Mucosa of stomach (tissue), 1 donor: ENCODE results near the gene EPHB1.

ENCODE experiments used
- H3K27me3 ChIP-seq: one replicate; pipeline ENCODE4 v1.7.0; 2013; ENCODE audit warnings: mild to moderate bottlenecking, low read length; ENCODE audit not compliant: control insufficient read depth, insufficient read depth
- H3K36me3 ChIP-seq: one replicate; pipeline ENCODE4 v1.7.0; 2013; ENCODE audit warnings: low read length; ENCODE audit not compliant: control insufficient read depth, insufficient read depth
- H3K4me1 ChIP-seq: one replicate; pipeline ENCODE4 v1.7.0; 2013; ENCODE audit warnings: mild to moderate bottlenecking, low read length; ENCODE audit not compliant: control insufficient read depth, insufficient read depth
- H3K4me3 ChIP-seq: one replicate; pipeline ENCODE4 v1.7.0; 2013; ENCODE audit warnings: low read length
- H3K9ac ChIP-seq: one replicate; pipeline ENCODE4 v1.7.0; 2013; ENCODE audit warnings: mild to moderate bottlenecking, low read length, moderate library complexity
- H3K9me3 ChIP-seq: one replicate; pipeline ENCODE4 v1.7.0; 2013; ENCODE audit warnings: mild to moderate bottlenecking, low read length, moderate library complexity; ENCODE audit not compliant: control insufficient read depth
- donor health status: Pancreatic carcinoma.

Gene EPHB1

GRCh38 chr3:134911586-134912548 is 116.8 kb downstream of the EPHB1 start:
- H3K4me3 ChIP-seq, result no peak overlapping the region

GRCh38 chr3:134916276-134916961 is 121.4 kb downstream of the EPHB1 start:
- Histone ChIP-seq H3K9ac (no peak overlapping the region), H3K9me3 (no peaks in the 10 kb centered on the region), H3K36me3 (no peaks in the 10 kb centered on the region), H3K4me1 (no peaks in the 10 kb centered on the region), H3K4me3 (no peak overlapping the region), H3K27me3 (no peaks in the 10 kb centered on the region)

More at GRCh38 chr3:134911586-134912548, 116.8 kb downstream of the EPHB1 start:
- Histone ChIP-seq H3K9me3 (no peaks in the 10 kb centered on the region), H3K9ac (no peak overlapping the region), H3K27me3 (no peaks in the 10 kb centered on the region), H3K36me3 (no peaks in the 10 kb centered on the region), H3K4me1 (no peaks in the 10 kb centered on the region)

- no peaks in the 10 kb centered on the region for H3K4me1 ChIP-seq
- no peak overlapping the region for H3K9ac ChIP-seq
- H3K4me3 ChIP-seq, result no peak overlapping the region
- no peaks in the 10 kb centered on the region for H3K36me3 ChIP-seq
- no peaks in the 10 kb centered on the region for H3K27me3 ChIP-seq
- no peaks in the 10 kb centered on the region for H3K9me3 ChIP-seq
Observed at GRCh38 chr3:134917631-134918030, 122.6 kb downstream of the EPHB1 start.

DNA sequence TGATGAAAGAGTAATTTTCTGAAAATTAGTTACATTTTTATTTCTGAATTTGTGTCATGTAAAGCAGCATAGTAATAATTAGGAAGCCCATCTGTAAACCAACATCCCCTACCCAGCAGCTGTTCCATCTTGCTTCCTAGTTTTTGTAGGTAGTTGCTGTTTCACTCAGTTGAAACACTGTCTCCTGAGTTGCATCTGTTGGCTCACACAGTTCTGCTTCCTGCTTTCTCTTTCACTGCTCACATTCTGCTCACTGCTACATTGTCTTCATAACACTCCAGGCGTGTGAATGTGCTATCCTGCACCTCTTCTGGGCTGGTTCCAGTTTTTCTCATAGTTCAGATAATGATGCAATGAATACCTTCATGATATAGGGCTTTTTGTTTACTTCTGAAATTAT is 123.4 kb downstream of the EPHB1 start:
- no peaks in the 10 kb centered on the region for H3K4me1 ChIP-seq
- H3K4me3 ChIP-seq, result no peak overlapping the region
- no peaks in the 10 kb centered on the region for H3K9me3 ChIP-seq
- no peaks in the 10 kb centered on the region for H3K36me3 ChIP-seq
- no peak overlapping the region for H3K9ac ChIP-seq
- H3K27me3 ChIP-seq, result no peaks in the 10 kb centered on the region

- H3K9ac ChIP-seq, result no peak overlapping the region
- no peaks in the 10 kb centered on the region for H3K36me3 ChIP-seq
- no peaks in the 10 kb centered on the region for H3K9me3 ChIP-seq
- no peaks in the 10 kb centered on the region for H3K27me3 ChIP-seq
- no peak overlapping the region for H3K4me3 ChIP-seq
- H3K4me1 ChIP-seq, result no peaks in the 10 kb centered on the region
Observed at GRCh38 chr3:134922101-134922500, 127.0 kb downstream of the EPHB1 start.

DNA sequence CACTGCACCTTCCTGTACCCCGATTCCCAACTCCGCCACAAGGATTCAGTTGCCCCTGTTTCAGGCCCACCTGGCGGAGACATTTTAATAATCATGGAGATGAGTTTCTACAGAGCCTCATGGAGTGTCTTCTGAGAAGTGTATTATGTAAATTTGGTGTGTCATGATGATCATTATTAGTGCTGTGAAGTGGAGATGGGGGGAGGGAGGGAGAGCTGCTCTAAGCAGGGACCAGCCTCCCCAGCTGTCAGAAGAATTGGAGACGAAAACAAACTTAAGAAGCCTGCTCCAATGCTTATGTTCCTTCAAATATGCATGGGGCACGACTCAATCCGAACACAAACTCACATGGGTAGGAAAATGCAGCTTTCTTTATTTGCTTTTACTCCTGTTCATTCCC is 127.8 kb downstream of the EPHB1 start:
- no peaks in the 10 kb centered on the region for H3K36me3 ChIP-seq
- no peaks in the 10 kb centered on the region for H3K4me1 ChIP-seq
- H3K9me3 ChIP-seq, result no peaks in the 10 kb centered on the region
- H3K9ac ChIP-seq, result no peak overlapping the region
- no peak overlapping the region for H3K4me3 ChIP-seq
- no peaks in the 10 kb centered on the region for H3K27me3 ChIP-seq

- H3K36me3 ChIP-seq, result no peaks in the 10 kb centered on the region
- no peaks in the 10 kb centered on the region for H3K4me1 ChIP-seq
- H3K4me3 ChIP-seq, result no peak overlapping the region
- no peaks in the 10 kb centered on the region for H3K27me3 ChIP-seq
- no peak overlapping the region for H3K9ac ChIP-seq
- no peaks in the 10 kb centered on the region for H3K9me3 ChIP-seq
Observed at GRCh38 chr3:134923286-134923685, 128.2 kb downstream of the EPHB1 start.

DNA sequence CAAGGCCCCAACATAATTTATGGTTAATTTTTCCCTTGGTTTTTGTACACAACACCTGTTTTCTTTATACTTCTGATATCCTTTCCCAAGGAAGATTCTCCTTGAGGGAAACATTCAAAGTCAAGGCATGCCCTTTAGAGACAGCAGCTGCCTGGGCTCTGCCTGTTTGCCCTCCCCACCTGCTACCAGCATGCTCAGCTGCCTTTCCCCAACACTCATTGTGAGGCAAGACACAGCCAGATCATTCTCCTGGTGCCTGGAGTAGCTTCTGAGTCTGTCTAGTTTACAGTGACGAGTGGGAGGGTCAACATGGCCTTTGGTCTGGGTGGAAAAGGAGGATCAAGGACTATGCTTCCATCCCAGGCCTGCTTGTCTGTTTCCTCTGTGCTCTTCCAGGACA is 132.5 kb downstream of the EPHB1 start:
- no peak overlapping the region for H3K9ac ChIP-seq
- H3K27me3 ChIP-seq, result no peaks in the 10 kb centered on the region
- H3K9me3 ChIP-seq, result no peaks in the 10 kb centered on the region
- no peaks in the 10 kb centered on the region for H3K4me1 ChIP-seq
- H3K4me3 ChIP-seq, result no peak overlapping the region
- H3K36me3 ChIP-seq, result no peaks in the 10 kb centered on the region

DNA sequence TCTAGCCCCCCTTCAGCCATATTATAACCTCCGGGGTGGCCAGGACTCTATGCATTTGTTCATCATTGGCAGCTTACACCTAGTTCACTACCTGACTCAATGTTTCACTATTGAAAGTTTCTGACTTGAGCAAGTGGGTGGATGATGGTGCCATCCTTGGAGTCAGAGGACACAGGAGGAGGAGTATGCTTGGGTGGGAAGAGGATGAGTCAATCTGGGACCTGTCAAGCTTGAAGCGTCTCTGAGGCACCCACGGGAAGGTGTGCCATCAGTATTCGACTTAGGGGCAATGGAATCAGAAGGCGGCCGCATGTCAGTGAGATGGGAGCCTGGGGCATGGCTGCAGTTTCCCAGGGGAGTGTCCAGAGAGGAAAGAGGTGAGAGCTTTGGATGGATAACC is 133.3 kb downstream of the EPHB1 start:
- Histone ChIP-seq H3K27me3 (no peaks in the 10 kb centered on the region), H3K9me3 (no peaks in the 10 kb centered on the region), H3K4me1 (no peaks in the 10 kb centered on the region), H3K36me3 (no peaks in the 10 kb centered on the region), H3K4me3 (no peak overlapping the region), H3K9ac (no peak overlapping the region)

GRCh38 chr3:134928819-134929218 is 133.8 kb downstream of the EPHB1 start:
- no peaks in the 10 kb centered on the region for H3K27me3 ChIP-seq
- no peak overlapping the region for H3K4me3 ChIP-seq
- no peaks in the 10 kb centered on the region for H3K9me3 ChIP-seq
- H3K36me3 ChIP-seq, result no peaks in the 10 kb centered on the region
- H3K4me1 ChIP-seq, result no peaks in the 10 kb centered on the region
- no peak overlapping the region for H3K9ac ChIP-seq

GRCh38 chr3:134929976-134930375 is 134.9 kb downstream of the EPHB1 start:
- Histone ChIP-seq H3K9ac (no peak overlapping the region), H3K36me3 (no peaks in the 10 kb centered on the region), H3K9me3 (no peaks in the 10 kb centered on the region), H3K4me3 (no peak overlapping the region), H3K4me1 (no peaks in the 10 kb centered on the region), H3K27me3 (no peaks in the 10 kb centered on the region)

DNA sequence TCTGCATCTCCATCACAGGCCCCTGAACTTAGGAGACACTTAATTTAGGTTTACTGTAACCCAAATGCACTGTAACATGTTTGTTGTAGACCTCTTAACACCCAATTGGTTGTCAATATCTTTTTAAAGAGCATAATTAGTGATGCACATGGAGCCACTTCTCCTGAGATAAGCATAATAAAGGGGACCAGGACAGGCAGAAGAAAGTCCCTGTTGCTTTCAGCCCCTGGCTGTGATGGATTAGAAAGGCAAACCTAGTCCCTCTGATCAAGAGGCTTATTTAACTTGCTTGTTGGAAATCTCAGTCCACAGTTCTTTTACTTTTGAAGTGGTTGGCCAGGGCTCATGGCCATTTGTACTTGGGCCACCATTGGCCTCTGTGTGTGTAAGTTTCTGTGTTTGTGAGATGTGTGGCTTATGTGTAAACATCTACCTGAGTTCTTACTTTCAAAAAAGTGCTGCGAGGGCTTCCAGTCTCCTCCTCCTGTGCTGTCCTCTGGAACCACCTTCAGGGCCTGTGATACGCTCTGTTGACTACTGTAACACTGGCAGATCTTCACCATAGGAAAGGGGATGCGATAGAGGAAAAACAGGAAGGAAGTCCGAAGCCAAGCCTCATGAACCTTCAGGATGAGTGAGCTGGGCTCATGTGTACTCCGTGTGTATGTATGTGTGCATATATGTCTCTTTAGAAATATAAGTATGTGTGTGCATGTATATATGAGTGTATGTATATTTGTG is 136.2 kb downstream of the EPHB1 start:
- H3K4me1 ChIP-seq, result no peaks in the 10 kb centered on the region
- H3K9ac ChIP-seq, result no peak overlapping the region
- no peaks in the 10 kb centered on the region for H3K36me3 ChIP-seq
- no peaks in the 10 kb centered on the region for H3K9me3 ChIP-seq
- H3K27me3 ChIP-seq, result no peaks in the 10 kb centered on the region
- H3K4me3 ChIP-seq, result no peak overlapping the region
